CD4-positive, CD25-positive, alpha-beta regulatory T cell (primary cell): ENCODE measurements around the gene MARK2. TPM values are rescaled to one million over a fixed set of nuclear protein-coding genes. Genes with fewer than 3 reads are reported as not detected.
A peak's percentile ranks its signal among the peaks of the same experiment; 100 is the strongest.

Experiments used
- ATAC-seq, 2 donors: fragments of 150-1000 bp; cut with Tn5 transposase; one replicate each; pipeline ENCODE4 v1.10.0; 2021; ENCODE audit warnings: low read depth in 2 of 2, moderate number of reproducible peaks in 2 of 2, moderate library complexity in 1 of 2
- DNase-seq, 3 donors: peaks; one replicate each; pipeline versions ENCODE4 v3.0.0 to v3.0.0-alpha.2; 2012 to 2022; ENCODE audit warnings: mixed read lengths in 1 of 3
- H3K27ac ChIP-seq: one replicate; pipeline ENCODE4 v1.7.0; 2013; ENCODE audit warnings: mild to moderate bottlenecking, low read length; ENCODE audit not compliant: insufficient read depth, poor library complexity, severe bottlenecking
- H3K27me3 ChIP-seq: one replicate; pipeline ENCODE4 v1.7.0; 2013; ENCODE audit warnings: low read length; ENCODE audit not compliant: control insufficient read depth, insufficient read depth
- H3K36me3 ChIP-seq: one replicate; pipeline ENCODE4 v1.7.0; 2013; ENCODE audit warnings: mild to moderate bottlenecking, low read length, moderate library complexity; ENCODE audit not compliant: control insufficient read depth, insufficient read depth
- H3K4me1 ChIP-seq: 2 replicates; pipeline ENCODE4 v1.7.0; 2013; ENCODE audit warnings: mild to moderate bottlenecking, low read length; ENCODE audit not compliant: insufficient read depth, control insufficient read depth, poor library complexity, severe bottlenecking
- H3K4me3 ChIP-seq: one replicate; pipeline ENCODE4 v1.7.0; 2013; ENCODE audit warnings: low read depth, mild to moderate bottlenecking, low read length, moderate library complexity
- H3K9me3 ChIP-seq, 2 experiments: 1 replicate in 1 of 2; 2 replicates in 1 of 2; pipeline ENCODE4 v1.7.0; 2013; ENCODE audit warnings: low read length in 2 of 2, mild to moderate bottlenecking in 1 of 2, moderate library complexity in 1 of 2; ENCODE audit not compliant: control insufficient read depth in 2 of 2
- H3K27ac Mint-ChIP-seq, 3 donors: one replicate each; pipeline ENCODE4 v1.8.0; 2020 to 2022; ENCODE audit warnings: mild to moderate bottlenecking in 3 of 3, mixed read lengths in 3 of 3, moderate library complexity in 2 of 3
- H3K27me3 Mint-ChIP-seq: one replicate; pipeline ENCODE4 v1.8.0; 2022; ENCODE audit warnings: mild to moderate bottlenecking, mixed read lengths
- H3K36me3 Mint-ChIP-seq: one replicate; pipeline ENCODE4 v1.8.0; 2020; ENCODE audit warnings: mixed read lengths
- H3K4me1 Mint-ChIP-seq, 4 donors: one replicate each; pipeline ENCODE4 v1.8.0; 2020 to 2022; ENCODE audit warnings: mixed read lengths in 4 of 4, mild to moderate bottlenecking in 1 of 4
- H3K4me3 Mint-ChIP-seq, 4 donors: one replicate each; pipeline ENCODE4 v1.8.0; 2020 to 2022; ENCODE audit warnings: mild to moderate bottlenecking in 4 of 4, mixed read lengths in 4 of 4, moderate library complexity in 3 of 4
- H3K9me3 Mint-ChIP-seq, 7 donors: one replicate each; pipeline ENCODE4 v1.8.0; 2020 to 2022; ENCODE audit warnings: mixed read lengths in 7 of 7, mild to moderate bottlenecking in 3 of 7, moderate library complexity in 2 of 7
- polyA plus RNA-seq, 4 donors: library from polyadenylated mRNA; unstranded; fragments of 300-500 nt; fragmentation: Illumina TruSeq; gene quantifications; one replicate each; pipeline ENCODE4 v1.2.3, GENCODE V29; 2021
- total RNA-seq: library from RNA; stranded (reverse); gene quantifications from one replicate; pipeline ENCODE4 v1.2.3, GENCODE V29; 2022

Gene MARK2
- total and polyA plus RNA-seq, 5 donors from 2014 or later: 29.3 to 66.6 (median 38.5) TPM

GRCh38 chr11:63887386-63887999, 48.6 kb downstream of the MARK2 start:
- H3K4me1 Mint-ChIP-seq: peaks cover 28 to 87% (median 64%) of the 10 kb centered on the region in 4 donors
- Histone ChIP-seq H3K4me1 (peaks cover 69% of the 10 kb centered on the region), H3K27me3 (no peaks in the 10 kb centered on the region), H3K9me3 (no peaks in the 10 kb centered on the region), H3K27ac (peak overlapping the region; percentile 76), H3K4me3 (peak overlapping the region; percentile 85), H3K36me3 (peaks cover 9% of the 10 kb centered on the region)
- peak overlapping the region; percentile 86 to 97 (median 92) for H3K4me3 Mint-ChIP-seq
- peaks cover 9% of the 10 kb centered on the region for H3K36me3 Mint-ChIP-seq
- peaks cover 0 to 1% (median 0%) of the 10 kb centered on the region in 7 donors for H3K9me3 Mint-ChIP-seq
- ATAC-seq (no peak), DNase-seq (no peak)
- H3K27me3 Mint-ChIP-seq: no peaks in the 10 kb centered on the region
- H3K27ac Mint-ChIP-seq: peak overlapping the region; percentile 95 to 99 (median 97)

DNA sequence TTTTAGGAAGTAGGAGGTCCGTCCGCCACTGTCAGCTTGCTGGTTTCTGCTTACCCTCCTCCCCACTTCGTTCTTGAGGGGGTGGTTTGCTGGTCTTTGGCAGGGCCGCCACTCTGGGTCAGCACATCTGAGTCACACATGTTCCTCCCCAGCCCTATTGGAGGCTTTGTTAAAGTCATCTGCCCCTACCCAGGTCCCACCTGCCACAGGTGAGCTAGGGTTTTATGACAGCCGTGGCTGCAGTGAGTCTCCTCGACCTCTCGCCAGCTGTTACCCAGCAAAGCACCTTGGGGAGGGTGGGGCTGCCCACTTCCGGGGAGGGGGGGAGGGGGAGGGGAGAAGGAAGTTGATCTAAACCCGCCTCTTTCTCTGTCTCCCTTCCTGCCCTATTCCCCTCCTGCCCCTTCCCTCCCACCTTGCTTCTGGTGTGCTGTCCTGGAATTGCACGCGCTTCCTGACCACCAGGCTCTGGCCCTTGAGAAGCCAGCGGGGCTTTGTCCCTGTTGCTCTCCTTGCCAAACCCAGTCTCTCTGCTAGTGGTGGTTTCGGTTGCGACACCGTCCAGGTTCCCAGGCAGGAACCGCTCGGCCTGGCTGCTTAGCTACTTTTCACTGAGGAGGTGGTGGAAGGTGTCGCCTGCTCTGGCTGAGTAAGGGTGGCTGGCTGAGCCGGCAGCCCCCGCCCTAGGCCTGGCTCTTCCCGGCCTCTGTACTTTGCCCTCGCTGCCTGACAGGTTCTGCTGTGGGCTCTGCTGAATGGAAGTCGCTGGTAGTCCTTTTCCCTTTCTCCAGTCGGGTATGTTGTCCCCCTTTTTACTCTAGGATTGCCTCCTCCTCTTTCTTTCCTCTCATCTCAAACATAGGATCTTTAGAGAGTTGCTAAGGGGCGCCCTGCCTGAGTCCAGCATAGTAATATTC, 49.5 kb downstream of the MARK2 start:
- Mint-ChIP-seq H3K4me3 (peak overlapping the region; percentile 86 to 97 (median 96)), H3K27me3 (no peaks in the 10 kb centered on the region), H3K4me1 (peaks cover 32 to 86% (median 61%) of the 10 kb centered on the region in 4 donors), H3K36me3 (peaks cover 12% of the 10 kb centered on the region), H3K9me3 (peaks cover 0 to 1% (median 0%) of the 10 kb centered on the region in 7 donors), H3K27ac (peak overlapping the region; percentile 95 to 99 (median 97))
- ATAC-seq (peak; percentile 87 to 88), DNase-seq (peak; percentile 65 to 90 (median 75))
- peak overlapping the region; percentile 76 for H3K27ac ChIP-seq
- peak overlapping the region; percentile 85 for H3K4me3 ChIP-seq
- H3K27me3 ChIP-seq: no peaks in the 10 kb centered on the region
- peaks cover 59% of the 10 kb centered on the region for H3K4me1 ChIP-seq
- H3K9me3 ChIP-seq: no peaks in the 10 kb centered on the region
- peaks cover 13% of the 10 kb centered on the region for H3K36me3 ChIP-seq

- DNase-seq (no peak), ATAC-seq (no peak)
- Histone ChIP-seq H3K4me3 (peak overlapping the region; percentile 85), H3K9me3 (no peaks in the 10 kb centered on the region), H3K27me3 (no peaks in the 10 kb centered on the region), H3K4me1 (peaks cover 57% of the 10 kb centered on the region), H3K27ac (peak overlapping the region; percentile 76), H3K36me3 (peaks cover 21% of the 10 kb centered on the region)
- Mint-ChIP-seq H3K27ac (peak overlapping the region; percentile 89 to 96 (median 95)), H3K4me1 (peaks cover 32 to 82% (median 62%) of the 10 kb centered on the region in 4 donors), H3K27me3 (no peaks in the 10 kb centered on the region), H3K4me3 (peak overlapping the region; percentile 86 to 97 (median 96)), H3K36me3 (peaks cover 14% of the 10 kb centered on the region), H3K9me3 (peaks cover 0 to 1% (median 0%) of the 10 kb centered on the region in 7 donors)
Observed at GRCh38 chr11:63889344-63889743, 50.4 kb downstream of the MARK2 start.

DNA sequence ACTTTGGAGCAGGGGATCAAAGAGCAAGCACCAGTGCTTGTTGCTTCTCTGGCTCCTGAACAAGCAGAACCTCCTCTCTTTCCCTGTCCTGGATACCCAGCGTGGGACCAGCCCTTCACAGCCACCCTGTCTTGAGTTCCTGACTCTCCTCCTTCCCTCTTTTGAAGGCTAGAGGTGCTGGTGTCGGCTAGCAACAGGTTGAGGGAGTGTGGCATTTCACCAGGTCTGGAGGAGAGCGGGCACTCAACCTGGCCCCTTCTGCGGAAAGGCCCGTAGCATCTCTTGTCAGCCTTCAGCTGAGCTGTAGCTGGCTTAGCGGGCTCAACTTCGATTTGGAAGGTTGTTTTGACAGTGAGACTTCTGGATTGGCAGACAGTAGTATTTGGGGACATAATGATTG, 51.5 kb downstream of the MARK2 start:
- DNase-seq: no peak
- peaks cover 0 to 1% (median 0%) of the 10 kb centered on the region in 7 donors for H3K9me3 Mint-ChIP-seq
- no peak for ATAC-seq
- no peaks in the 10 kb centered on the region for H3K27me3 ChIP-seq
- H3K4me3 Mint-ChIP-seq: peak overlapping the region; percentile 86 to 97 (median 96)
- H3K27me3 Mint-ChIP-seq: no peaks in the 10 kb centered on the region
- peak overlapping the region; percentile 67 to 89 (median 83) for H3K27ac Mint-ChIP-seq
- peaks cover 20% of the 10 kb centered on the region for H3K36me3 Mint-ChIP-seq
- H3K27ac ChIP-seq: no peak overlapping the region
- H3K4me1 ChIP-seq: peaks cover 57% of the 10 kb centered on the region
- H3K9me3 ChIP-seq: no peaks in the 10 kb centered on the region
- H3K4me1 Mint-ChIP-seq: peaks cover 32 to 79% (median 59%) of the 10 kb centered on the region in 4 donors
- H3K36me3 ChIP-seq: peaks cover 30% of the 10 kb centered on the region
- peak overlapping the region; percentile 85 for H3K4me3 ChIP-seq

GRCh38 chr11:63892228-63892627, 53.3 kb downstream of the MARK2 start:
- Histone ChIP-seq H3K4me3 (no peak overlapping the region), H3K36me3 (peaks cover 47% of the 10 kb centered on the region), H3K4me1 (peaks cover 48% of the 10 kb centered on the region), H3K27me3 (no peaks in the 10 kb centered on the region), H3K9me3 (no peaks in the 10 kb centered on the region), H3K27ac (no peak overlapping the region)
- peak overlapping the region in 3 of 4 donors; percentile 26 to 86 (median 38) for H3K4me3 Mint-ChIP-seq
- DNase-seq: no peak
- H3K27me3 Mint-ChIP-seq: no peaks in the 10 kb centered on the region
- peaks cover 0 to 1% (median 0%) of the 10 kb centered on the region in 7 donors for H3K9me3 Mint-ChIP-seq
- H3K36me3 Mint-ChIP-seq: peaks cover 32% of the 10 kb centered on the region
- peaks cover 37 to 79% (median 62%) of the 10 kb centered on the region in 4 donors for H3K4me1 Mint-ChIP-seq
- ATAC-seq: no peak
- H3K27ac Mint-ChIP-seq: peak overlapping the region in 2 of 3 donors; percentile 7 to 82

GRCh38 chr11:63893355-63893754, 54.4 kb downstream of the MARK2 start:
- peaks cover 57% of the 10 kb centered on the region for H3K36me3 ChIP-seq
- H3K4me3 Mint-ChIP-seq: peak overlapping the region in 1 of 4 donors; percentile 82
- H3K36me3 Mint-ChIP-seq: peaks cover 36% of the 10 kb centered on the region
- H3K4me1 Mint-ChIP-seq: peaks cover 37 to 68% (median 54%) of the 10 kb centered on the region in 4 donors
- DNase-seq (no peak), ATAC-seq (no peak)
- H3K27ac Mint-ChIP-seq: no peak overlapping the region
- no peaks in the 10 kb centered on the region for H3K9me3 ChIP-seq
- H3K27ac ChIP-seq: no peak overlapping the region
- H3K4me1 ChIP-seq: peaks cover 38% of the 10 kb centered on the region
- no peaks in the 10 kb centered on the region for H3K27me3 ChIP-seq
- no peak overlapping the region for H3K4me3 ChIP-seq
- H3K9me3 Mint-ChIP-seq: peaks cover 0 to 1% (median 0%) of the 10 kb centered on the region in 7 donors
- H3K27me3 Mint-ChIP-seq: no peaks in the 10 kb centered on the region

GRCh38 chr11:63896071-63896470, 57.2 kb downstream of the MARK2 start:
- Histone ChIP-seq H3K4me1 (peaks cover 14% of the 10 kb centered on the region), H3K27ac (no peak overlapping the region), H3K4me3 (no peak overlapping the region), H3K9me3 (no peaks in the 10 kb centered on the region), H3K27me3 (no peaks in the 10 kb centered on the region), H3K36me3 (peaks cover 81% of the 10 kb centered on the region)
- Mint-ChIP-seq H3K36me3 (peaks cover 41% of the 10 kb centered on the region), H3K4me3 (no peak overlapping the region), H3K9me3 (no peaks in the 10 kb centered on the region), H3K4me1 (peaks cover 21 to 41% (median 37%) of the 10 kb centered on the region in 4 donors), H3K27me3 (no peaks in the 10 kb centered on the region), H3K27ac (peak overlapping the region; percentile 71 to 93 (median 90))
- ATAC-seq (no peak), DNase-seq (no peak)
